ELR (cell line): Measurements from ENCODE around the gene SF3A1.
"Not testable (repeated sequence)": the region's sequence is repeated elsewhere in the genome, so short reads cannot be mapped to it uniquely, and the experiment has no call there.

Experiments used
- DNase-seq: peaks from one replicate; pipeline ENCODE4 v3.0.0-alpha.2; 2015; ENCODE audit warnings: low read depth

The SF3A1 gene

DNA sequence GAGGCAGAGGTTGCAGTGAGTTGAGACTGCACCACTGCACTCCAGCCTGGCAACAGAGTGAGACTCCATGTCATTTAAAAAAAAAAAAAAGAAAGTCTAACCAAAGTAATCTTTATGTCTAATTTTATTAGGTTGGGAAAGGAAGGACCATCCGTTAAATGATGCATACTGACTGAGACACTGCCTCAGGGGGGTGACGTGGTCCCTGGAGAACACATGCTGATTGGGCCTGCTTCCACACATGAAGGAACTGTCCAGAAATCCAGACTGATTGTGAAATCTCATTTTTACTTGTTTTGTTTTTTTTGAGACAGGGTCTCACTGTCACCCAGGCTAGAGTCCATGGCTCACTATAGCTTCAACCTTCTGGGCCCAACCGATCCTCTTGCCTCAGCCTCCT is 5.5 kb downstream of the SF3A1 start:
- DNase-seq = peak; percentile 71

DNA sequence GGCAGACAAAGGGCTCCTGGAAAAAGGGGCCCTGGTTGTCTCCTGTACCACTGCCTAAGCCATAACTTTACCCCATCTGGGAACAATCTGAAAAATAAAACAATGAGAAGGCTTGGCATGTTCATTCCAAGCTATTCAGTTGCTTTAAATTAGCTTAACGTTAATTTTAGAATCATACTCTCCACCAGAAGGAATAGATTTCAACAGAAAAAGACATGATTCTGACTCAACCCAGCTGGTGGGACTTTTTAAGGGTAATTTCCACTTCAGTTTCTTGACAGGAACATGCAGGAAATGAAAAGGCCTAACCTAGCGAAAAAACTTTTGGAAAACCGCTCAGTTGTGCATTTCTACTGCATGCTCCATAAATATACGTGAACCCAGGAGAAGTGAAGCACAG is 7.9 kb downstream of the SF3A1 start:
- no peak for DNase-seq

DNA sequence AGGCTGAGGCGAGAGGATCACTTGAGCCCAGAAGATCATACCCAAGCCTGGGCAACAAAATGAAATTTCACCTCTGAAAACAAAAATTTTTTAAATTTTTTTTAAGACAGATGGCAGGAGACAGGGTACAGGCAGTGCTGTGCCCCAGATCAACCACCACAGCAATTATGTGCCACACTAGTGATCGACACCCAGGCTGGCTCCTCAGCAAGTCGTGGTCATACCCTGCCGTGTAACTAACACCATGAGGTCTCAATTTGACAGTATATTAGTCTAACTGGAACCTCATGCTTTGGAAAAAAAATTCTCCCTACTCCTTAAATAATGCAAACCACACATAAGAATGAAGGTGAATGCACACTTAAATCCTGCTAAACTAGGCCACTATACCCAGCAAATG is 8.3 kb downstream of the SF3A1 start:
- DNase-seq = no peak

DNA sequence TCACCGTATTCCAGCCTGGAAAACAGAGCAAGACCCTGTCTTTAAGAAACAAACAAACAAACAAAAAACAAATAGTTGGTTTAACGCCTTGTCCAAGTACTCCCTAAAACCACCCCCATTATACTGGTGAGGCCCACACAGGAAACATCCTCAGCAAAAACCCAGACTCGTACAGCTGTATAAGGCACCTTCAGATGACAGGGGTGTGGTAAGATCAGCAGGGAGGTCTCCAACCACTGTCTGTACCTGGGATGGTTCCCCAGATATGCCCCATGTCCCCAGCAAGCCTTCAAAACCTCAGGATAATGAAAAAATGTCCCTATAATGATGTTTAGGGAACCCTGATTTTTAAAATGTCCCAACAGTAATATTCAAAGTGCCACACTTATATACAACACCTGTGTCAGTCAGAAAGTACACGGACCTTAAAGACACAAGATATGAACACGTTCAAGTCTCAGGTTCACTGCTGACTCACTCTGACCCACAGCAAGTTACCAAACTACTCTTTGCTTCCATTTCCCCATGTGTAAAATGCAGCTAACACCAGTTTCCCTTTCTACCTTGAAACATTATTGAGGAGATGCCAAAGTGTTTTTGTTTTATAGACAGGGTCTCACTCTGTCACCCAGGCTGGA is 9.3 kb downstream of the SF3A1 start:
- no peak for DNase-seq

DNA sequence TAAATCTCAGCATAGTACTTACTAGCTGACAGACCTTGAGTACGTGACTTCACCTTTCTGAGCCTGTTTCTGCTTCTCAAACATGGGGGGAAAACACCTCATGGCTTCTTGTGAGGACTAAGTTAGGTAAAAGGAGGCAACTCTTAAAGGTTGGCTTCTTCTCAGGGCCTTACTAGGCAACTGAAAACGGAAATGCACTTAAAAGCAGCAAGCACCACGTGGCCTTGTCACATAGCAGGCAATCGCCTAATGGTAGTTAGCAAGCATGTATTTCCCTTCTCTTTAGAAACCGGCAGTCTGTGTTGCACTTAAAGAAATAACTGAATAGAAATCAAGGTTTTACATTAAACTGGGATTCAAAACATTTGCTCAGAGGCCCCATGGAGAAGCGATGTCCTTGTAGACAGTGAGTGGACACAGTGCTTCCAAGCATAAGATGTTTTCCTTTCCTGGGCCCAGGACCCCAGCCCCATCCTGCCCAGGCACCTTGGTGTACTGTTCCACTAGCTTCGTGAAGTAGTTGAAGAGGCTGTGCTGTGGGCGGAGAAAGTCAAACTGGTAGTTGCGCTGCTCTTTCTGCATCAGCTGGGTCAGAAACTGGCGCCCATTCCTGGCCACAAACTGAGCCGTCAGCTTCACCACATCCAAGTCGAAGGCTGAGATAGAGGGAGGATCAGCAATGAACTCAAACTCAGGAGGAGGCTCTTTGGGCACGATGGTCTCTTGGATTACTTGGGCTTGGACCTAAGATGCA is 12.1 kb downstream of the SF3A1 start:
- no peak for DNase-seq

DNA sequence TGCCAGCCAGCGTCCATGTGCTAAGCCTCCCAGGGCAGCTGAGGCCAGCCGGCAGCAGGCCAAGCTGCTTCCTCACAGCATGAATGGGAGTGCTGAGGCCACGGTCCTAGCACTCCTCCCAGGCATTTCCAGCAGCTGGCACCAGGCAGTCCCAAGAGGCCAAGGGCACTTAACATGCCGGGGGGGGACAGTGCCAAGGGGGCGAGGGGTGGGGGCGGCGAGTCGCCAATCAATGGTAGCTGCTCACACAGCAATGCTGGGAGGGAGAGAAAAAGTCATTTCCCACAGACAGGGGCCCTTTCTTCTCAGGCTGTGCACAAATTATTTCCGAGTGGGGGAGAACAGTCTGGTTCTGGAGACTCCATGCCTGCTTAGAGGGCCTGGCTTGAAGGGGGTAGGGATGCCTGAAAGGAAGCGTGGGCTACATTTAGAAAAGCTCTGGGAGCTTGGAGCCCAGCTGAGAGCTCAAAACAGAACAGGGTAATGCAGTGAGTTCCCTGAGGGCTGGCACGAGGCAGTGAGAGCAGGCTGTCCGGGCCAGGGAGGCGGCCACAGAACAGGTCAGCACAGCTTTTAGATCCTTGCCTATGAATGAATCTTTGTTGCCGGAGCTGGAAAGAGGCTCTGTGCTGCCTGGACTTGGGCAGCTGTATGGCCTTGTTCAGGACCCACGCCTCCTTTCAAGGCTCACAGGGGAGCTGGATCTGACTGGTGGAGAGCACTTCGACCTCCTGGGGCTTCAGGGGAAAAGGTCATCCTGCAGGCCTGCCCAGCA is 15.6 kb downstream of the SF3A1 start:
- no peak for DNase-seq

DNA sequence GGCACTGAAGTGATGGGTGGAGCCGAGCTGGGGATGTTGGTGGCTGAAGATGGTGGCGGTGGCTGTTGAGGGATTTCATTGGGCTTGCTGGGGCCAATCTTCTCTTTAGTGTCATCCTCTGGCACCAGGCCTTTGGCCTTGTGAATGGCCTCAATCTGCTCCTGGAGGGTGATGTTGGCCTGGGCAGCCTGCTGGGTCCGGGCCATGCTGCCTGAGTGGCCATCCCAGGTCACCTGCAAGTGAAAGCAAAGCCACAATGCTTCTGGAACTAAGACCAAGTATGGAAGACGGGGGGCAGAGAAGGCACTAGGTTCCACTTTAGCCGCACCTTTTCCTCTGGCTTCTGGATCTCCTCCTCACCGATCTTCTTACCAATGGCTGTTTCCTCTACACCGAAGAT is 17.9 kb downstream of the SF3A1 start:
- no peak for DNase-seq

DNA sequence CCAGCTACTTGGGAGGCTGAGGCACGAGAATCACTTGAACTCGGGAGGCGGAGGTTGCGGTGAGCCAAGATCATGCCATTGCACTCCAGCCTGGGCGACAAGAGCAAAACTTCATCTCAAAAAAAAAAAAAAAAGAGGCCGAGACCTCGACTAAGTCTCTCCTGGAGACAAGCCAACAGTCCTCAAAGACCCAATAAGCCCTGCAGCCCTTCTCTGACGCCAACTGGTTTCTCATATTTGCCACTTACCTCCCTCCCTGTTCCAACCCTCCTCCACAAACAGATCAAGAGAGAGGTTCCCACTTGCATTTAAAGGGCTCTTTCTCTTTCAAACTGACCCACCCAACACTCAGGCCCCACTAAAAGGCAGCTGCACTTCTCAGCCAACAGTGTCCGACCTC is 18.4 kb downstream of the SF3A1 start:
- not testable (repeated sequence) for DNase-seq

DNA sequence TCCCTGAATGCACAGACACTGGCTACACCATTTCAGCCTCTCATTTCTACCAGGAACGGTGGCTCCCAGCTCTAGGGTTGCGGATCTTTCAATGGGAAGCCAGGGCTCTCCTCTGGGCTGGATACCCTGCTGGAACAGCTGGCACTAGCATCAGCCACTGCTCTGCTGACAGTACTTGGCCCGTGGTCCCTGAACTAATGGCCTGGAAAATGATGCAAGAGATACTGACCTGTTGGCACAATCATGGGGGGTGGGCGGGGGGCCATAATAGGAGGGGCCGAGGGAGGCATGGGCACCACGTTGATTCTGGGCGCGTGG is 19.3 kb downstream of the SF3A1 start:
- no peak for DNase-seq

DNA sequence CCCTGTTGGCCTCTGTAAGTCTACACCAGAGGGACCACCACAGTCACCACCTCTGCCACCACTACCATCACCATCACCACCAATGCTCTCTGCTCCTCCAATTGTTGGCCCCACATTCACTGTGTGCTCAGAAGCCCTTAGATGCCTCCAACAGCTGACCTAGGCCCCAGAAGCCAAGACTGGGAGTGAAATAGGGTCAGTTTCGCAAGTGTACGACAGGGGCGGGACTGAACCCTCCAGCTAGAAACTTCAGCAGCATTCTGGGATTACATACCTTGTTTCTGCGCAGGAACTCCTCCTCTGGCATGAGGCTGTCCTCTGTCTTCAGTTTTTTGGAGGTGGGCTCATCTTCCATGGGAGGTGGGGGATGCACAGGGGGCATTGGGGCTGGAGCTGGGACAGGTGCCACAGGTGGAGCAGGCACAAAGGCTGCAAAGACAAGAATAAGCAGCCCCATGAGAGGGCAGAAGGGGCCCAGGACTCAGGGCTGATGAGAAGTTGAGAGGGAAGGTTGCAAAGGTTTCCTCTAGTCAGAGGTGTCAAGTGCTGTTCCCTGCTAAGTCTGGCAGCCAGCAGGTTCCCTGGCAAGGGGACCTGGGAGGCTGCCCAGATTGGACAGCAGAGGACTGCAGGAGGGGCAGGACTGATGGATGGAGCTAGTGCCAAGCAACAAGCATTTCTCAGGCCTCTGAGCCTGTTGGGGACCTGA is 19.8 kb downstream of the SF3A1 start:
- no peak for DNase-seq

DNA sequence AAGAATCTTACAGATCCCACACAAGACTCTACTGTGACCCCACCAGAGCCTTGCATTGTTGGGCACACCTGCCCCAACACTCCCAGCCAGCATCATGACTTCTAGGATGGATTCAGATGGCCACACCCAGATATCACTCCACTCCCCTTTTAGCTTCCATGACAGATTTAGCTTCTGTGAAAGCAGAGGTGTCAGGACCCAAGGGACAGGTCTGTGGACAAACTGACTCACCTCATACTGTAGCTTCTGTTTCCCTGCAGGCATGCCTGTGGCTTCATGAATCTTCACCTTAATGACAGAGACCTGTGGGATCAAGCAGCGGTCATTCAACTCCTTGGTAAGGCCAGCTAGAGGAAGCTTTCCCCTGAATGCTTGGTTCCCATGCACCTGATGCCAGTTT is 21.5 kb downstream of the SF3A1 start:
- DNase-seq = no peak

DNA sequence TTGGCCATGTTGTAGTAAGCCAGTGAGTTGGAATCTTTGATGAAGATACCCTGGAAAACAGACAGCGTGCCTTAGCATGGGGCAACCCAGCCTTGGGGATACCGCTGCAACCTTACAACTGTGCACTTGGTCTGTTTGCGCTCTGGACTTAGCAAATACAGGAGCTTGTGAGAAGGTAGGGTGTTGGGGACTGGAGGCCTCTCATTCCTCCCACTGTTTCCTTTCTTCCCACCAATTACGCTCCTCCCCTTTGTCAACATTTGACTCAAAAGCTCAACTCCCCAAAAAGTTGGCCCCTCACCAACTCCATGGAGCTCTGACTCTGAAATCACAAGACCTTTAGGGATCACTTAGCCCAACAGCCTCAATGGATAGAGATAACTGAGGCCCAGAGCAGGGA is 22.0 kb downstream of the SF3A1 start:
- no peak for DNase-seq

DNA sequence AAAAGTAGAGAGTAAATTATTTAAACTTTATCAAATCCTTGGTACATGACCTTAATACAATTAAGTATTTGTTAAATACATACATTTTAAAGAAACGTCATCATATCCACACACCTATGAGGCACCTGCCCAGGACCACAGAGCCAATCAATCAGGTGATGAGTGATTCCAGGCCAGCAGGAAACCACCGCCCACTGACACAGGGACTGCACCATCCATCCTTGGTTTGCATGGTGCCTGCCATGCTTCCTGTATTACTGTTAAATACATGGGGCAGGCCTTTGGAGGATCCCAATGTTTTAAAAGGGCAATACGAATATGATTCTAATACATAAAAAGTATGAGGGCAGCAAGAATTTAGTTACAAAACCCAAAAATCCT is 23.0 kb downstream of the SF3A1 start:
- no peak for DNase-seq

DNA sequence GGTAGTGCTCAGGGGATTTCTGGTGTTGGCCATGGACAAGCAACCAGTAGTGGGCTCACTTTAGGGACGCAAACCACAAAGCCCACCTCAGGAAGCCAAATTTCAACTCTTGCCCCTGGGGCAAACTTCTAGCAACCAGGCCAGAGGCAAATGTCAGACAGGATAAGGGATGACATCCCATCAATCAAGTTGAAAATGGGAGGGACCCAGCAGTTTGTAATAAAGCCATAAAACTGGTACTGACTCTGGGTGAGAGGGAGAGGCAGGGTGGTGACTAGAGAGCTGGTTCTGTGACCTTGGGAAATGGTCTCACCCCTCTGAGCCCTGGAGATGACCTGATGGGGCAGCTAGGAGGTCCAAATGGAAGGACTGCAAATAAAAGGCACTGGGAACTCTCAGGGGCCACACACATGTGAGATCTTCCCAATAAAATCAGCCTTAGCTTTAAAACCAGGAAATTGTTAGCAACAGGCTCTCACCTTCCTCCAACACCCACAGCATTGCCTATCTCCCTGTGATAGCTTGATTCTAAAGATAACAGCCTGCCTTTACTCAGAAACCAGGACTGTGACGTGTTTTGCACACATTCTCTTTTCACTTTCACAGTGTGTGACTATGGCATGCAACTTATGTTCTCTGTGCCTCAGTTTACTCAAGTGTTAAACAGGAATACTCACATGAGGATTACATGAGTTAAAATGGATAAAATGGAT is 23.5 kb downstream of the SF3A1 start:
- no peak for DNase-seq

DNA sequence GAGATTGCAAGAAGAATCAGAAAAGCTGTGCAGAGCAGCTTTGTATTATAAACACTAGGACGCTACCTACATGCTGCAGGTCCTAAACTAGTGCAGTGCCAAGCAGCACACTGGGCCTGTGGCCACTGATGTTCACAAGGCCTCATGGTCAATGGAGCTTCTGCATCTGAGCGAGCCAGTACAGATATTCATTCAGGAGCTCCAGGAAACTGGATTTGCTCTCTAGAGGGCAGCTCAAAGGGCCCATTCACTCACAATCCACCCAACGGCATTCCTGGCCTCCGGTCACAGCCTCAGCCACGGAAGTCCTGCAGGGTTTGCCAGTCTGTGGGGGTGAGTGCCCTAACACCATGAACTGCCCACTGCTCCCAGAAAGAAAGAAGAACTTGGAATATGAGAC is 24.1 kb downstream of the SF3A1 start:
- DNase-seq = no peak

DNA sequence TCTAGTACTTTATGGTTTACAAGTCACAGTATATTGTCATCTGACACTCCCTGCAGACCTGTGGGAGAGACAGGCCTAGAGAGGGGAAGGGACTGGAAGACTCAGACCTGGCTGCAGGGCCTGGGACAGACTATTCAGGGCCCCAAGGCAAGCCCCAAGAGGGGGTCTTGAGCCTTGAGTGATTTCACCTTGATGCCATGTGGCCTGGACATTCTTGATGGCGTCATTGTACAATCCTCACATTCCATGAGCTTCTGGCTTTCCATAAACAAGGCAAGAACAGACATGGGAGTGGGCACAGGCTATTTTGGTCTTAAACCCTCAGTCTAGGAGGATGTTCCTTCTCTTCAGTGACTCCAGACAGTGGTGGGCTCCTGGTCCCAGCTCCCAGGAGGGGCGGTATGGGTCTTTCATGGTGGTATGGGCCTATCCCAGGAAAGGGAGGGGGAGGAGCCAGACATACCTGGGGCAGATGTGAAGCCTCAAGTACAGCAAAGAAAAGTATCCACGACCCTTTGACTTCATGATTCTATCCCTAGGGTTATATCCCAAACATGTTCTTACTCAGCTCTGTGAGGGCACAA is 28.1 kb downstream of the SF3A1 start:
- peak; percentile 8 for DNase-seq

DNA sequence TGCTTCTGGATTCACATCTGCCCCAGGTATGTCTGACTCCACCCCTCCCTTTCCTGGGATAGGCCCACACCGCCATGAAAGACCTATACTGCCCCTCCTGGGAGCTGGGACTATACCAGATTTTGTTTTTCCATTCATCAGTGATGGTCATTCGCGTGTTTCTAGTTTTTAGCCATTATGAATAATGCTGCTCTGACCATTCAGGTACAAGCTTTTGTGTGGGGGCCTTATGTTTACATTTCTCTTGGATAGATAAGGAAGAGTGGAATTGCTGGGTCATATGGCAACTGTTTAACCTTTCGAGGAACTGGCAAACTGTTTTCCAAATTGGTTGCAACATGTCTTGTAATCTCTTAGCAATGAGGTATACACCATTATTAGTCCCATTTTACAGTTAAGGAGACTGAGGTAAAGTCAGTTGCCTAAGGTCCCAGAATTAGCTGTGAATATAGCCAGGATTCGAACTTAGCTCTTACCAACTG is 28.8 kb downstream of the SF3A1 start:
- peak; percentile 34 for DNase-seq

DNA sequence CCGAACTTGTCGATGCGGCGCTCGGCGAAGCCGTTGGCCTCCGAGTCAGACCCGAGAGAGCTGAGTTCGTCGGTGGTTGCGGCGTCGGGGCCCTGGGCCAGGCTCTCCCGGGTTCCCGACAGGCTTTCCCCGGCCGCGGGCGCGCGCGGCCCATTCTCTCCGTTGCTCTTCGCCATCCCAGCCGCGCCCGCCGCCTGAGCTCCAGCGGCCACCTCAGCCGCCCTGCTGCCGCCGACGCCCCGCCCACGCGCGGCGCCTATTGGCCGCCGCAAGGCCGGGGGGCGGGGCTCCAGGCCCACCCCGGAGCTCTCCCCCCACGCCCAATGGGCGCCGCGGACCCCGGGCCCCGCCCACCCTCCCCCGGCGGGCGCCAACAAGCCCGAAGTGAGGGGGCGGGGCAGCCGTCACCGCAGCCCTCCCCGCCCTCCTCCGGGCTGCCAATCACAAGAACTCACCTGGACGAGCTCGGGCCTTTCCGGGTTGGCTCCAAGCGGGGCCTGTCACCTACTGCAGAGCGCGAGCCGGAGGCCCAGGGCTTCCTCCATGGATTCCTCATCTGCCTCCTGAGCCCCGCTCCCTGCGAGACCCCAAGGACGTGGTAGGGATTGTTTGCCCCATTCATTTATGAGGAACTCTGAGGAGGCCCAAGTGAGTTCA is 29.9 kb downstream of the SF3A1 start, which contains the start of gene TBC1D10A:
Gene TBC1D10A, minus strand, starts transcription at position 236 of the 657 bp plus-strand sequence. Its CDS starts 60 bp downstream, at position 176.
- DNase-seq = peak; percentile 91

DNA sequence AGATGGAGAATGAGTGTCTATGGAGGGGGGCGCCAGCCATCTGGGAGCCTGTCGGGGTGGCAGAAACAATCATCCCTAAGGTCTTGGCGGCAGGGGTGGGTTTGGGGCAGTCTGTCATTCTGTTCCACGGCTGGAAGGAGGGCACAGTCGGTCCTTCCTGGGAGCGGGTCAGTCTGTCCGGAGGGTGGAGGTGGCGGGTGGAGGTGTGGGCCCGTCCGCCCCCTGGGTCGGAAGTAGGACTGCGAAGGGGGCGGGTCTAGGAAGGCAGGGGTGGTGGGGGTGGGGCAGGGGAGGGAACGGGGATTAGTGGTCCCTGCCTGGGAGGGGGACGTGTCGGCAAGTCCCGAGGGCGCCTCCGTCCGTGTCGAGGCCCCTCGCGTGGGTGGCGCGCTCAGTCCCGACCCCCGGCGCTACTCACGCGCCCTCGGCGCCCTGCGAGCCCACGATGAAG is 30.4 kb downstream of the SF3A1 start:
- peak; percentile 55 for DNase-seq

DNA sequence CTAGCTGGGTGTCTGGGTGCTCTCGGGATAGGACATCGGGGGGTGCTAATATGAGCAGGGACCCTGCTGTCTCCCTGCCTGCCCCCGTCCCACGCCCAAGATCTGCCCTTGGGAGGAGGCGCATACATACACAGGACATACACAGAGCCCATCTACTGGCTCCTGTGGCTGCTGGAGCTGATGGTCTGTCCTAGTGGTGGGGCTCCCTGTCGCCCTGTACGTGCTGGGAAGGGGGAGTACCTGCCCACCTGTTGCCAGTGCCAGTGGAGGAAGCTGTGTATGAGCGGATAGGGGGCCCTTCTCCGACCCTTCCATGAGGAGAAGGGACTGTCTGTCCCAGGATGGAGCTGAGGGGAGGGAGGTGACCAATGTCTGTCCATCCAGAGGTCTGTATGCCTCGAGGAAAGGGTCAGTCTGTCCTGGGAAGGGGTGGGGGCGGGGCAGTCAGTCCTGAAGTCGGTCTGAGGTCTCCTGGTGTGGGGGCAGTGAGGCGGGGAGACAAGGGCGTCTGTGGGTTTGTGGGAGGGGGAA is 30.9 kb downstream of the SF3A1 start:
- no peak for DNase-seq
